Activated naive CD8-positive, alpha-beta T cell treated with anti-CD3 and anti-CD28 coated beads, Interleukin-2, amount 10 ng/mL, durations not matched to agents 7 days and 5 days (primary cell): ENCODE data around the gene EPM2A. TPM values are rescaled to one million over a fixed set of nuclear protein-coding genes. Genes with fewer than 3 reads are reported as not detected.
A peak's percentile ranks its signal among the peaks of the same experiment; 100 is the strongest.
"Not testable (repeated sequence)": the region's sequence is repeated elsewhere in the genome, so short reads cannot be mapped to it uniquely, and the experiment has no call there.

ENCODE experiments used
- ATAC-seq: fragments of 150-1000 bp; cut with Tn5 transposase; one replicate; pipeline ENCODE4 v1.10.0; 2021; ENCODE audit warnings: low read depth, moderate library complexity
- POLR2A ChIA-PET: fragments of 350-600 bp; sonication (Branson Sonifier 250); formaldehyde crosslinking; loops from one replicate; lab custom pipeline; 2021; ENCODE audit warnings: antibody characterized with exemption; lab: Charles Lee
- DNase-seq: peaks from one replicate; pipeline ENCODE4 v3.0.0; 2021
- H3K27ac Mint-ChIP-seq: one replicate; pipeline ENCODE4 v1.8.0; 2022; ENCODE audit warnings: mild to moderate bottlenecking, mixed read lengths
- H3K27me3 Mint-ChIP-seq: one replicate; pipeline ENCODE4 v1.8.0; 2022; ENCODE audit warnings: mild to moderate bottlenecking, moderate library complexity, mixed read lengths
- H3K36me3 Mint-ChIP-seq: one replicate; pipeline ENCODE4 v1.8.0; 2021; ENCODE audit warnings: mild to moderate bottlenecking, mixed read lengths
- H3K4me1 Mint-ChIP-seq: one replicate; pipeline ENCODE4 v1.8.0; 2021; ENCODE audit warnings: mixed read lengths
- H3K4me3 Mint-ChIP-seq: one replicate; pipeline ENCODE4 v1.8.0; 2022; ENCODE audit warnings: mild to moderate bottlenecking, moderate library complexity, mixed read lengths
- H3K9me3 Mint-ChIP-seq: one replicate; pipeline ENCODE4 v1.8.0; 2021; ENCODE audit warnings: mixed read lengths
- total RNA-seq, 2 experiments: library from RNA; stranded (reverse); gene quantifications; one replicate each; pipeline ENCODE4 v1.2.3, GENCODE V29; 2021

Gene EPM2A
- total RNA-seq, 2 experiments from 2014 or later: 8.2 to 9.3 TPM

- ATAC-seq: no peak
- peaks cover 9% of the 10 kb centered on the region for H3K9me3 Mint-ChIP-seq
- DNase-seq: no peak
- POLR2A ChIA-PET: interaction anchor here (1.1 kb wide), 1 partner anchor 8 kb away, joined by 4 read pairs; the partner anchor contains the start of gene EPM2A
- no peaks in the 10 kb centered on the region for H3K27me3 Mint-ChIP-seq
- H3K4me1 Mint-ChIP-seq: no peaks in the 10 kb centered on the region
- H3K4me3 Mint-ChIP-seq: no peak overlapping the region
- H3K27ac Mint-ChIP-seq: no peak overlapping the region
- peaks cover 5% of the 10 kb centered on the region for H3K36me3 Mint-ChIP-seq
Measured at GRCh38 chr6:145743332-145743731, 8.0 kb upstream of the EPM2A start.

DNA sequence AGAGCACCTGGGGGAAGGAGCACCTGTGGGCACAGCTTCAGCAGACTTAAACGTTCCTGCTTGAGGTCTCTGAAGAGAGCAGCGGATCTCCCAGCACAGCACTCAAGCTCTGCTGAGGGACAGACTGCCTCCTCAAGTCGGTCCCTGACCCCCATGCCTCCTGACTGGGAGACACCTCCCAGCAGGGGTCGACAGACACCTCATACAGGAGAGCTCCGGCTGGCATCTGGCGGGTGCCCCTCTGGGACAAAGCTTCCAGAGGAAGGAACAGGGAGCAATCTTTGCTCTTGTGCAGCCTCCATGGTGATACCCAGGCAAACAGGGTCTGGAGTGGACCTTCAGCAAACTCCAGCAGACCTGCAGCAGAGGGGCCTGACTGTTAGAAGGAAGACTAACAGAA, 7.2 kb upstream of the EPM2A start:
- H3K27ac Mint-ChIP-seq, H3K9me3 Mint-ChIP-seq, POLR2A ChIA-PET, H3K27me3 Mint-ChIP-seq, DNase-seq, ATAC-seq, H3K4me1 Mint-ChIP-seq, H3K36me3 Mint-ChIP-seq, H3K4me3 Mint-ChIP-seq: not testable (repeated sequence)

DNA sequence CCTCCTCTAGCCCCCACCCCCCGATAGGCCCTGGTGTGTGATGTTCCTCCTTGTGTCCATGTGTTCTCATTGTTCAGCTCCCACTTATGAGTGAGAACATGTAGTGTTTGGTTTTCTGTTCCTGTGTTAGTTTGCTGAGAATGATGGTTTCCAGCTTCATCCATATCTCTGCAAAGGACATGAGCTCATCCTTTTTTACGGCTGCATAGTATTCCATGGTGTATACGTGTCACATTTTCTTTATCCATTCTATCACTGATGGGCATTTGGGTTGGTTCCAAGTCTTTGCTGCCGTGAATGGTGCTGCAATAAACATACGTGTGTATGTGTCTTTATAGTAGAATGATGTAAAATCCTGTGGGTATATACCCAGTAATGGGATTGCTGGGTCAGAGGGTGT, 4.4 kb upstream of the EPM2A start:
- H3K4me3 Mint-ChIP-seq, ATAC-seq, DNase-seq, H3K27me3 Mint-ChIP-seq, H3K9me3 Mint-ChIP-seq, POLR2A ChIA-PET, H3K27ac Mint-ChIP-seq, H3K36me3 Mint-ChIP-seq, H3K4me1 Mint-ChIP-seq: not testable (repeated sequence)

GRCh38 chr6:145738265-145738664, 2.9 kb upstream of the EPM2A start:
- H3K9me3 Mint-ChIP-seq: peaks cover 9% of the 10 kb centered on the region
- H3K27ac Mint-ChIP-seq: no peak overlapping the region
- POLR2A ChIA-PET: interaction anchor here (1.2 kb wide), 1 partner anchor 77 kb away, joined by 3 read pairs; the partner anchor contains the start of gene FBXO30
- no peak overlapping the region for H3K4me3 Mint-ChIP-seq
- peaks cover 5% of the 10 kb centered on the region for H3K36me3 Mint-ChIP-seq
- no peaks in the 10 kb centered on the region for H3K27me3 Mint-ChIP-seq
- DNase-seq (no peak), ATAC-seq (no peak)
- H3K4me1 Mint-ChIP-seq: peaks cover 9% of the 10 kb centered on the region

GRCh38 chr6:145736661-145737144, 1.4 kb upstream of the EPM2A start:
- DNase-seq: no peak
- Mint-ChIP-seq H3K4me1 (peaks cover 9% of the 10 kb centered on the region), H3K27me3 (no peaks in the 10 kb centered on the region), H3K9me3 (peaks cover 9% of the 10 kb centered on the region), H3K27ac (peak overlapping the region; percentile 98), H3K36me3 (peaks cover 5% of the 10 kb centered on the region), H3K4me3 (peak overlapping the region; percentile 93)
- POLR2A ChIA-PET: interaction anchor here (3.9 kb wide), 1 partner anchor 78 kb away, joined by 69 read pairs; the partner anchor contains the start of gene FBXO30
- no peak for ATAC-seq

- Mint-ChIP-seq H3K27me3 (no peaks in the 10 kb centered on the region), H3K4me3 (peak overlapping the region; percentile 92), H3K36me3 (peaks cover 9% of the 10 kb centered on the region), H3K4me1 (peaks cover 11% of the 10 kb centered on the region), H3K27ac (peak overlapping the region; percentile 94), H3K9me3 (peaks cover 7% of the 10 kb centered on the region)
- ATAC-seq (peak; percentile 79), DNase-seq (peak; percentile 83)
- POLR2A ChIA-PET: interaction anchor here (1.1 to 3.9 kb wide), 6 partner anchors 9 to 230 kb away, joined by 3 to 69 read pairs (median 8); partner anchors contain the start of genes FBXO30 and SHPRH
Measured at GRCh38 chr6:145734486-145735355, 599 bp downstream of the EPM2A start.

GRCh38 chr6:145733810-145734209, 1.5 kb downstream of the EPM2A start:
- POLR2A ChIA-PET: interaction anchor here (2.8 to 3.9 kb wide), 2 partner anchors 81 to 231 kb away, joined by 18 to 69 read pairs; partner anchors contain the start of genes FBXO30 and SHPRH
- Mint-ChIP-seq H3K36me3 (peaks cover 14% of the 10 kb centered on the region), H3K27me3 (no peaks in the 10 kb centered on the region), H3K9me3 (peaks cover 5% of the 10 kb centered on the region), H3K4me3 (peak overlapping the region; percentile 35), H3K27ac (no peak overlapping the region), H3K4me1 (peaks cover 11% of the 10 kb centered on the region)
- no peak for DNase-seq
- ATAC-seq: no peak

GRCh38 chr6:145733207-145733606, 2.1 kb downstream of the EPM2A start:
- H3K4me3 Mint-ChIP-seq: no peak overlapping the region
- H3K27me3 Mint-ChIP-seq: no peaks in the 10 kb centered on the region
- no peak overlapping the region for H3K27ac Mint-ChIP-seq
- ATAC-seq (no peak), DNase-seq (no peak)
- H3K36me3 Mint-ChIP-seq: peaks cover 19% of the 10 kb centered on the region
- H3K9me3 Mint-ChIP-seq: peaks cover 9% of the 10 kb centered on the region
- POLR2A ChIA-PET: interaction anchor here (1.2 to 3.9 kb wide), 2 partner anchors 82 kb away, joined by 3 to 69 read pairs; partner anchors contain the start of gene FBXO30
- H3K4me1 Mint-ChIP-seq: peaks cover 11% of the 10 kb centered on the region

GRCh38 chr6:145731447-145731846, 3.9 kb downstream of the EPM2A start:
- H3K27ac Mint-ChIP-seq: no peak overlapping the region
- no peak overlapping the region for H3K4me3 Mint-ChIP-seq
- POLR2A ChIA-PET: no interaction called here
- no peaks in the 10 kb centered on the region for H3K27me3 Mint-ChIP-seq
- peaks cover 15% of the 10 kb centered on the region for H3K9me3 Mint-ChIP-seq
- ATAC-seq: no peak
- H3K36me3 Mint-ChIP-seq: peaks cover 22% of the 10 kb centered on the region
- peaks cover 7% of the 10 kb centered on the region for H3K4me1 Mint-ChIP-seq
- no peak for DNase-seq

- POLR2A ChIA-PET: no interaction called here
- Mint-ChIP-seq H3K36me3 (peaks cover 25% of the 10 kb centered on the region), H3K27me3 (no peaks in the 10 kb centered on the region), H3K9me3 (peaks cover 15% of the 10 kb centered on the region), H3K4me3 (no peak overlapping the region), H3K4me1 (peaks cover 7% of the 10 kb centered on the region), H3K27ac (no peak overlapping the region)
- no peak for DNase-seq
- no peak for ATAC-seq
Measured at GRCh38 chr6:145729887-145730286, 5.4 kb downstream of the EPM2A start.

GRCh38 chr6:145728444-145729385, 6.6 kb downstream of the EPM2A start:
- H3K36me3 Mint-ChIP-seq: peaks cover 25% of the 10 kb centered on the region
- peaks cover 19% of the 10 kb centered on the region for H3K9me3 Mint-ChIP-seq
- no peaks in the 10 kb centered on the region for H3K27me3 Mint-ChIP-seq
- DNase-seq (no peak), ATAC-seq (no peak)
- no peak overlapping the region for H3K4me3 Mint-ChIP-seq
- H3K27ac Mint-ChIP-seq: no peak overlapping the region
- POLR2A ChIA-PET: no interaction called here
- peaks cover 3% of the 10 kb centered on the region for H3K4me1 Mint-ChIP-seq

- Mint-ChIP-seq H3K4me3 (no peak overlapping the region), H3K27ac (no peak overlapping the region), H3K9me3 (peaks cover 19% of the 10 kb centered on the region), H3K36me3 (peaks cover 25% of the 10 kb centered on the region), H3K27me3 (no peaks in the 10 kb centered on the region), H3K4me1 (peaks cover 2% of the 10 kb centered on the region)
- ATAC-seq (no peak), DNase-seq (no peak)
- POLR2A ChIA-PET: no interaction called here
Measured at GRCh38 chr6:145727817-145728388, 7.4 kb downstream of the EPM2A start.
